GM12801 (cell line): Measurements from ENCODE around the gene TEX13D.

Experiments
- CTCF ChIP-seq: IDR thresholded peaks from one replicate; pipeline ENCODE4 v1.5.1; 2011; ENCODE audit warnings: control low read depth; ENCODE audit not compliant: insufficient read length; ENCODE audit errors: extremely low read depth

The TEX13D gene

GRCh38 chrX:124386401-124386800 is 53.9 kb downstream of the TEX13D start:
- TF ChIP-seq CTCF = no peak
